ENCODE results near the gene BBS4.

BBS4 gene

DNA sequence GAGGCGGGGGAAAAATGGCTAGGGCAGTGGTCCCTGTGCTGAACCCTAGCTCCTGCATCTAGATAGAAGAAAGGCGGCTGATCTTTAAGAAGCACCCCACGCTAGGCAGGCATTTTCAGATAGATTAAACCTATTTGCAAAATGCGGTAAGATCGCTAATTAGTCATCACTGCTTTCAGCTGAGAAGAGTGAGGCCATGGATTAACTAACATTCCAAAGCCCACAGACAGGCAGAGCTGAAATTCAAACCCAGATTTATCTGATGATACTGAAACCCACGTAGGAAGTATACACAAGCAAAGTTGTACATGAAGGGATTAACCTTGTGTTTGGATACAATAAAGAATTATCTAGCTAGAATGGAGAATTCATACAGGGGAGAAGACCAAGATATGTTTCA, 92.8 kb downstream of the BBS4 start:
- TF ChIP-seq, protein P1, sequence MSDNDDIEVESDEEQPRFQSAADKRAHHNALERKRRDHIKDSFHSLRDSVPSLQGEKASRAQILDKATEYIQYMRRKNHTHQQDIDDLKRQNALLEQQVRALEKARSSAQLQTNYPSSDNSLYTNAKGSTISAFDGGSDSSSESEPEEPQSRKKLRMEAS (IDR thresholded peaks at IDR 0.05) = no peak
- TF ChIP-seq TAF1 (IDR thresholded peaks at IDR 0.05; ENCODE audit: low read depth) (no peak), YY1 (IDR thresholded peaks at IDR 0.05; ENCODE audit: low read depth) (no peak), ZBTB7A (IDR thresholded peaks at IDR 0.05; ENCODE audit: low read depth) (no peak), CEBPB (IDR thresholded peaks at IDR 0.05) (no peak), TEAD4 (IDR thresholded peaks at IDR 0.05) (no peak), TCF12 (IDR thresholded peaks at IDR 0.05; ENCODE audit: low read depth) (no peak), FOXM1 (IDR thresholded peaks at IDR 0.05; ENCODE audit: borderline replicate concordance, low read depth) (no peak), NFIC (IDR thresholded peaks at IDR 0.05) (no peak), RAD21 (IDR thresholded peaks at IDR 0.05; ENCODE audit: low read depth) (no peak), CREB1 (IDR thresholded peaks at IDR 0.05; ENCODE audit: low read depth) (no peak), EGR1 (IDR thresholded peaks at IDR 0.05) (no peak), EP300 (IDR thresholded peaks at IDR 0.05; ENCODE audit: borderline replicate concordance) (no peak)
- TF ChIP-seq, protein P2, sequence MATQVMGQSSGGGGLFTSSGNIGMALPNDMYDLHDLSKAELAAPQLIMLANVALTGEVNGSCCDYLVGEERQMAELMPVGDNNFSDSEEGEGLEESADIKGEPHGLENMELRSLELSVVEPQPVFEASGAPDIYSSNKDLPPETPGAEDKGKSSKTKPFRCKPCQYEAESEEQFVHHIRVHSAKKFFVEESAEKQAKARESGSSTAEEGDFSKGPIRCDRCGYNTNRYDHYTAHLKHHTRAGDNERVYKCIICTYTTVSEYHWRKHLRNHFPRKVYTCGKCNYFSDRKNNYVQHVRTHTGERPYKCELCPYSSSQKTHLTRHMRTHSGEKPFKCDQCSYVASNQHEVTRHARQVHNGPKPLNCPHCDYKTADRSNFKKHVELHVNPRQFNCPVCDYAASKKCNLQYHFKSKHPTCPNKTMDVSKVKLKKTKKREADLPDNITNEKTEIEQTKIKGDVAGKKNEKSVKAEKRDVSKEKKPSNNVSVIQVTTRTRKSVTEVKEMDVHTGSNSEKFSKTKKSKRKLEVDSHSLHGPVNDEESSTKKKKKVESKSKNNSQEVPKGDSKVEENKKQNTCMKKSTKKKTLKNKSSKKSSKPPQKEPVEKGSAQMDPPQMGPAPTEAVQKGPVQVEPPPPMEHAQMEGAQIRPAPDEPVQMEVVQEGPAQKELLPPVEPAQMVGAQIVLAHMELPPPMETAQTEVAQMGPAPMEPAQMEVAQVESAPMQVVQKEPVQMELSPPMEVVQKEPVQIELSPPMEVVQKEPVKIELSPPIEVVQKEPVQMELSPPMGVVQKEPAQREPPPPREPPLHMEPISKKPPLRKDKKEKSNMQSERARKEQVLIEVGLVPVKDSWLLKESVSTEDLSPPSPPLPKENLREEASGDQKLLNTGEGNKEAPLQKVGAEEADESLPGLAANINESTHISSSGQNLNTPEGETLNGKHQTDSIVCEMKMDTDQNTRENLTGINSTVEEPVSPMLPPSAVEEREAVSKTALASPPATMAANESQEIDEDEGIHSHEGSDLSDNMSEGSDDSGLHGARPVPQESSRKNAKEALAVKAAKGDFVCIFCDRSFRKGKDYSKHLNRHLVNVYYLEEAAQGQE (IDR thresholded peaks at IDR 0.05; ENCODE audit: low read depth) = no peak
- TF ChIP-seq, protein P3, sequence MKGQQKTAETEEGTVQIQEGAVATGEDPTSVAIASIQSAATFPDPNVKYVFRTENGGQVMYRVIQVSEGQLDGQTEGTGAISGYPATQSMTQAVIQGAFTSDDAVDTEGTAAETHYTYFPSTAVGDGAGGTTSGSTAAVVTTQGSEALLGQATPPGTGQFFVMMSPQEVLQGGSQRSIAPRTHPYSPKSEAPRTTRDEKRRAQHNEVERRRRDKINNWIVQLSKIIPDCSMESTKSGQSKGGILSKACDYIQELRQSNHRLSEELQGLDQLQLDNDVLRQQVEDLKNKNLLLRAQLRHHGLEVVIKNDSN (IDR thresholded peaks at IDR 0.05) = no peak

DNA sequence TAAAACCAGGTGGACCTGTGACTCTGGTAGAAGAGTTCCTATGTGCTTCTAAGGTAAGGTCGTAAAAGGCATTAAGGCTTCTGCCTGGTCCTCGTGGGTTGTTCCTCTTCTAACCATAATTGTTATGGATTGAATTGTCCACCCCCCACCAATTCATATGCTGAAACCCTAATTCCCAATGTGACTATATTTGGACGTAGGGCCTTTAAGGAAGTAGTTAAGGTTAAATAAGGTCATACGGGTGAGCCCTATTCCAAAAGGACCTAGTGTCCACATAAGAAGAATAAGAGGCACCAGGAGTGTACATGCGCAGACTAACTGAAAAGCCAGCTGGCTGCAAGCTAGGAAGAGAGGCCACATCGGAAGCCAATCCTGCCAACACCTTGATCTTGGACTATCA, 95.6 kb downstream of the BBS4 start:
- TF ChIP-seq, protein P2 (IDR thresholded peaks at IDR 0.05; ENCODE audit: low read depth) = no peak
- no peak for TF ChIP-seq EP300 (IDR thresholded peaks at IDR 0.05; ENCODE audit: borderline replicate concordance)
- TF ChIP-seq RAD21 (IDR thresholded peaks at IDR 0.05; ENCODE audit: low read depth) = no peak
- TF ChIP-seq, protein P3 (IDR thresholded peaks at IDR 0.05) = no peak
- no peak for TF ChIP-seq CREB1 (IDR thresholded peaks at IDR 0.05; ENCODE audit: low read depth)
- no peak for TF ChIP-seq EGR1 (IDR thresholded peaks at IDR 0.05)
- TF ChIP-seq FOXM1 (IDR thresholded peaks at IDR 0.05; ENCODE audit: borderline replicate concordance, low read depth) = no peak
- TF ChIP-seq ZBTB7A (IDR thresholded peaks at IDR 0.05; ENCODE audit: low read depth) = no peak
- TF ChIP-seq TCF12 (IDR thresholded peaks at IDR 0.05; ENCODE audit: low read depth) = no peak
- no peak for TF ChIP-seq TEAD4 (IDR thresholded peaks at IDR 0.05)
- no peak for TF ChIP-seq YY1 (IDR thresholded peaks at IDR 0.05; ENCODE audit: low read depth)
- TF ChIP-seq TAF1 (IDR thresholded peaks at IDR 0.05; ENCODE audit: low read depth) = no peak
- TF ChIP-seq NFIC (IDR thresholded peaks at IDR 0.05) = no peak
- no peak for TF ChIP-seq CEBPB (IDR thresholded peaks at IDR 0.05)
- TF ChIP-seq, protein P1 (IDR thresholded peaks at IDR 0.05) = no peak

DNA sequence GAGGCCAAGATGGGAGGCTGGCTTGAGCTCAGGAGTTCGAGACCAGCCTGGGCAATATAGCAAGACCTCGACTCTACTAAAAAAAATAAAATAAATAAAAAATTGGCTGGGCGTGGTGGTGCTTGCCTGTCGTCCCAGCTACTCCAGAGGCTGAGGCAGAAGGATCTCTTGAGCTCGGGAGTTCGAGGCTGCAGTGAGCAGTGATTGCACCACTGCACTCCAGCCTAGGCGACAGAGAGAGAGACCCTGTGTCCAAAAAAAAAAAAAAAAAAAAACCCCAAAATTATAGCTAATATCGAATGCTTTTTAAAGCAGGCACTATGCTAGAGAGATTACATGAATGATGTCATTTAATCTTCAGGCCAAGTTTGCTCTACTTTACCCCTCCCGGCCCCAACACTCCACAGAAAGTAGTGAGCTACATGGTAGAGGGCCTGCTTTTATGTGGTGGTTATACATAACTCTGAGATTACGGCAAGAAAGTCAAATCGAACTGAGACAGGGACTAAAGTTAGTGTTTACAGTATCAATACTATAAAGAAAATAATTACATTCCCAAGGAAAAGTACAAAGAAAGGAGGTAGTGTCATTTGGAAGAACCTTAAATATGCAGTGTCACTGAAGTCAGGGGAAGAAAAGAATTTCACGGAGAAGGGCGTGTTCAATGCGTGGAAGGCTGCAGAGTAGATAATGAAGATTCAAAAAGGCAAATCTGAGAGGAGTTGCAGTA, 96.4 kb downstream of the BBS4 start:
- TF ChIP-seq NFIC (IDR thresholded peaks at IDR 0.05) (no peak), TEAD4 (IDR thresholded peaks at IDR 0.05) (no peak), CEBPB (IDR thresholded peaks at IDR 0.05) (no peak), ZBTB7A (IDR thresholded peaks at IDR 0.05; ENCODE audit: low read depth) (no peak), TAF1 (IDR thresholded peaks at IDR 0.05; ENCODE audit: low read depth) (no peak), RAD21 (IDR thresholded peaks at IDR 0.05; ENCODE audit: low read depth) (no peak), TCF12 (IDR thresholded peaks at IDR 0.05; ENCODE audit: low read depth) (no peak), FOXM1 (IDR thresholded peaks at IDR 0.05; ENCODE audit: borderline replicate concordance, low read depth) (no peak), EGR1 (IDR thresholded peaks at IDR 0.05) (no peak), YY1 (IDR thresholded peaks at IDR 0.05; ENCODE audit: low read depth) (no peak)
- TF ChIP-seq, protein P2 (IDR thresholded peaks at IDR 0.05; ENCODE audit: low read depth) = no peak
- TF ChIP-seq, protein P1 (IDR thresholded peaks at IDR 0.05) = no peak
- TF ChIP-seq, protein P3 (IDR thresholded peaks at IDR 0.05) = no peak

Data from Ishikawa (cell line).